Measurements from ENCODE around the gene DSN1.

Gene DSN1

GRCh38 chr20:36728986-36729385, 44.6 kb downstream of the DSN1 start:
- no peak for DNase-seq (ENCODE audit: insufficient read length, low spot score)
- TF ChIP-seq CTCF (IDR thresholded peaks at IDR 0.05; ENCODE audit: insufficient read depth, missing control alignments) = peak; percentile 12
- FAIRE-seq = no peak

GRCh38 chr20:36726168-36726567, 47.4 kb downstream of the DSN1 start:
- no peak for FAIRE-seq
- TF ChIP-seq CTCF (IDR thresholded peaks at IDR 0.05; ENCODE audit: insufficient read depth, missing control alignments) = no peak
- DNase-seq (ENCODE audit: insufficient read length, low spot score) = no peak

- DNase-seq (ENCODE audit: insufficient read length, low spot score) = no peak
- no peak for FAIRE-seq
- no peak for TF ChIP-seq CTCF (IDR thresholded peaks at IDR 0.05; ENCODE audit: insufficient read depth, missing control alignments)
Observed at GRCh38 chr20:36720510-36720909, 53.1 kb downstream of the DSN1 start.

GRCh38 chr20:36717657-36718056, 55.9 kb downstream of the DSN1 start:
- TF ChIP-seq CTCF (IDR thresholded peaks at IDR 0.05; ENCODE audit: insufficient read depth, missing control alignments) = peak; percentile 62
- FAIRE-seq (peak; percentile 92), DNase-seq (ENCODE audit: insufficient read length, low spot score) (no peak)

- DNase-seq (ENCODE audit: insufficient read length, low spot score) (no peak), FAIRE-seq (no peak)
- TF ChIP-seq CTCF (IDR thresholded peaks at IDR 0.05; ENCODE audit: insufficient read depth, missing control alignments) = no peak
Observed at GRCh38 chr20:36717021-36717420, 56.5 kb downstream of the DSN1 start.

GRCh38 chr20:36712775-36713174, 60.8 kb downstream of the DSN1 start:
- no peak for TF ChIP-seq CTCF (IDR thresholded peaks at IDR 0.05; ENCODE audit: insufficient read depth, missing control alignments)
- FAIRE-seq = no peak
- DNase-seq (ENCODE audit: insufficient read length, low spot score) = no peak

GRCh38 chr20:36709126-36709525, 64.4 kb downstream of the DSN1 start:
- DNase-seq (ENCODE audit: insufficient read length, low spot score) (no peak), FAIRE-seq (no peak)
- TF ChIP-seq CTCF (IDR thresholded peaks at IDR 0.05; ENCODE audit: insufficient read depth, missing control alignments) = peak; percentile 8
